ENCODE measurements around the gene NAXD. TPM values are rescaled to one million over a fixed set of nuclear protein-coding genes. Genes with fewer than 3 reads are reported as not detected.

NAXD gene
- total RNA-seq, 1 donor from 2014 or later: 25.8 TPM

GRCh38 chr13:110639935-110640334, 24.6 kb downstream of the NAXD start:
- H3K9me3 Mint-ChIP-seq (ENCODE audit: unreplicated experiment): no peaks in the 10 kb centered on the region
- Histone ChIP-seq H3K79me2 (ENCODE audit: insufficient read depth, low read length) (peaks cover 17% of the 10 kb centered on the region), H3K36me3 (ENCODE audit: insufficient read depth, low read length) (peaks cover 22% of the 10 kb centered on the region), H3K27ac (ENCODE audit: low read depth, low read length) (peak overlapping the region; percentile 9), H3K4me2 (ENCODE audit: low read length) (no peak overlapping the region), H3K9ac (ENCODE audit: low read length) (peak overlapping the region; percentile 59), H2AFZ (ENCODE audit: low read depth, low read length) (no peak overlapping the region), H3K27me3 (ENCODE audit: insufficient read depth, low read length) (no peaks in the 10 kb centered on the region), H3K9me3 (ENCODE audit: insufficient read depth, low read depth, low read length) (no peaks in the 10 kb centered on the region), H3K4me1 (ENCODE audit: insufficient read depth, low read length) (peaks cover 23% of the 10 kb centered on the region), H4K20me1 (ENCODE audit: insufficient read depth, low read length) (peaks cover 66% of the 10 kb centered on the region), H3K4me3 (ENCODE audit: insufficient read depth, low read depth, low read length) (no peak overlapping the region)
- DNase-seq (ENCODE audit: low read depth): no peak
- H3K4me1 Mint-ChIP-seq (ENCODE audit: low read depth, unreplicated experiment): peaks cover 22% of the 10 kb centered on the region
- TF ChIP-seq CTCF (IDR thresholded peaks at IDR 0.05; ENCODE audit: insufficient read depth, low read depth, low read length) (no peak), EZH2 (IDR thresholded peaks at IDR 0.05; ENCODE audit: insufficient read depth, low read length) (no peak)
- H3K36me3 Mint-ChIP-seq (ENCODE audit: low read depth, unreplicated experiment): peaks cover 19% of the 10 kb centered on the region
- no peak overlapping the region for H3K27ac Mint-ChIP-seq (ENCODE audit: unreplicated experiment)
- no peak for FAIRE-seq
- no peak overlapping the region for H3K4me3 Mint-ChIP-seq (ENCODE audit: unreplicated experiment)
- H3K27me3 Mint-ChIP-seq (ENCODE audit: low read depth, unreplicated experiment): no peaks in the 10 kb centered on the region

- no peak overlapping the region for H3K27ac Mint-ChIP-seq (ENCODE audit: unreplicated experiment)
- TF ChIP-seq CTCF (IDR thresholded peaks at IDR 0.05; ENCODE audit: insufficient read depth, low read depth, low read length): no peak
- no peak for TF ChIP-seq EZH2 (IDR thresholded peaks at IDR 0.05; ENCODE audit: insufficient read depth, low read length)
- DNase-seq (ENCODE audit: low read depth) (peak; percentile 53), FAIRE-seq (no peak)
- peaks cover 13% of the 10 kb centered on the region for H3K79me2 ChIP-seq (ENCODE audit: insufficient read depth, low read length)
- peaks cover 66% of the 10 kb centered on the region for H4K20me1 ChIP-seq (ENCODE audit: insufficient read depth, low read length)
- peaks cover 21% of the 10 kb centered on the region for H3K4me1 Mint-ChIP-seq (ENCODE audit: low read depth, unreplicated experiment)
- H3K4me3 Mint-ChIP-seq (ENCODE audit: unreplicated experiment): peak overlapping the region; percentile 54
- H3K4me1 ChIP-seq (ENCODE audit: insufficient read depth, low read length): peaks cover 21% of the 10 kb centered on the region
- no peak overlapping the region for H3K4me3 ChIP-seq (ENCODE audit: insufficient read depth, low read depth, low read length)
- peak overlapping the region; percentile 47 for H3K27ac ChIP-seq (ENCODE audit: low read depth, low read length)
- no peaks in the 10 kb centered on the region for H3K27me3 ChIP-seq (ENCODE audit: insufficient read depth, low read length)
- peak overlapping the region; percentile 23 for H3K4me2 ChIP-seq (ENCODE audit: low read length)
- H3K36me3 Mint-ChIP-seq (ENCODE audit: low read depth, unreplicated experiment): peaks cover 13% of the 10 kb centered on the region
- no peaks in the 10 kb centered on the region for H3K27me3 Mint-ChIP-seq (ENCODE audit: low read depth, unreplicated experiment)
- H3K9ac ChIP-seq (ENCODE audit: low read length): peak overlapping the region; percentile 59
- peaks cover 22% of the 10 kb centered on the region for H3K36me3 ChIP-seq (ENCODE audit: insufficient read depth, low read length)
- no peaks in the 10 kb centered on the region for H3K9me3 ChIP-seq (ENCODE audit: insufficient read depth, low read depth, low read length)
- no peaks in the 10 kb centered on the region for H3K9me3 Mint-ChIP-seq (ENCODE audit: unreplicated experiment)
- no peak overlapping the region for H2AFZ ChIP-seq (ENCODE audit: low read depth, low read length)
These were observed 25.3 kb downstream of the NAXD start for GRCh38 chr13:110640591-110641029.
